Dorsolateral prefrontal cortex (tissue), 118 donors: Measurements from ENCODE around the gene ODAD3. TPM values are rescaled to one million over a fixed set of nuclear protein-coding genes. Genes with fewer than 3 reads are reported as not detected.

ENCODE experiments used
- total RNA-seq, 120 experiments: library from RNA; stranded (reverse); gene quantifications; one replicate each; pipeline versions ENCODE4 v1.2.3 to v1.2.4, GENCODE V29; 2022

ODAD3 gene
- total RNA-seq, 120 experiments from 2014 or later: 1.5 to 15.0 (median 4.5) TPM

Other genes starting within 250 kb of the ODAD3 start
- 10 to 100 TPM; 13.8 to 97.3 (median 30.1) TPM for gene KANK2, start 237.6 kb downstream of the ODAD3 start, total RNA-seq
- gene ANGPTL8, start 195.5 kb downstream of the ODAD3 start, total RNA-seq: 1 to 10 TPM in 43 of 120 experiments, under 1 TPM in 14, not detected in 63; 0.39 to 3.2 (median 1.5) TPM
- gene DOCK6, start 172.6 kb downstream of the ODAD3 start, total RNA-seq: 10 to 100 TPM; 11.9 to 74.8 (median 27.0) TPM
- 1 to 10 TPM in 1 of 120 experiments, under 1 TPM in 5, not detected in 114; 0.44 to 1.8 (median 0.62) TPM for gene TSPAN16, start 139.0 kb downstream of the ODAD3 start, total RNA-seq
- gene RAB3D, start 95.5 kb downstream of the ODAD3 start, total RNA-seq: 10 to 100 TPM; 16.1 to 39.7 (median 27.1) TPM
- gene TMEM205, start 88.9 kb downstream of the ODAD3 start, total RNA-seq: 100 to 1,000 TPM in 46 of 120 experiments, 10 to 100 TPM in 74; 70.3 to 122 (median 96.4) TPM
- gene CCDC159, start 88.6 kb downstream of the ODAD3 start, total RNA-seq: 100 to 1,000 TPM in 3 of 120 experiments, 10 to 100 TPM in 117; 31.2 to 104 (median 61.7) TPM
- gene PLPPR2, start 79.7 kb downstream of the ODAD3 start, total RNA-seq: 100 to 1,000 TPM in 2 of 120 experiments, 10 to 100 TPM in 118; 42.8 to 103 (median 77.0) TPM
- gene SWSAP1, start 60.5 kb downstream of the ODAD3 start, total RNA-seq: 1 to 10 TPM in 67 of 120 experiments, under 1 TPM in 52, not detected in 1; 0.29 to 2.7 (median 1.1) TPM
- gene EPOR, start 50.8 kb downstream of the ODAD3 start, total RNA-seq: 10 to 100 TPM in 61 of 120 experiments, 1 to 10 TPM in 59; 5.5 to 25.9 (median 10.1) TPM
- gene RGL3, start 15.8 kb downstream of the ODAD3 start, total RNA-seq: 10 to 100 TPM in 111 of 120 experiments, 1 to 10 TPM in 9; 7.4 to 50.1 (median 15.3) TPM
- gene PRKCSH, start 514 bp upstream of the ODAD3 start, total RNA-seq: 100 to 1,000 TPM; 166 to 389 (median 218) TPM
- gene ELAVL3, start 45.9 kb upstream of the ODAD3 start, total RNA-seq: 100 to 1,000 TPM; 121 to 226 (median 173) TPM
- 10 to 100 TPM; 10.4 to 33.2 (median 19.5) TPM for gene ZNF653, start 70.7 kb upstream of the ODAD3 start, total RNA-seq
- 10 to 100 TPM; 46.5 to 84.8 (median 66.3) TPM for gene ECSIT, start 94.0 kb upstream of the ODAD3 start, total RNA-seq
- gene CNN1, start 103.7 kb upstream of the ODAD3 start, total RNA-seq: 10 to 100 TPM in 31 of 120 experiments, 1 to 10 TPM in 89; 1.4 to 77.3 (median 6.5) TPM
- 10 to 100 TPM; 36.0 to 62.7 (median 51.2) TPM for gene ELOF1, start 124.1 kb upstream of the ODAD3 start, total RNA-seq
- gene ACP5, start 142.5 kb upstream of the ODAD3 start, total RNA-seq: 1 to 10 TPM in 98 of 120 experiments, under 1 TPM in 17, not detected in 5; 0.40 to 9.1 (median 1.9) TPM
- gene ZNF627, start 162.4 kb upstream of the ODAD3 start, total RNA-seq: 10 to 100 TPM in 77 of 120 experiments, 1 to 10 TPM in 43; 7.4 to 15.4 (median 10.8) TPM